Mesenchymal stem cell (in vitro differentiated cells and primary cell): ENCODE data around the gene ARGLU1. TPM values are rescaled to one million over a fixed set of nuclear protein-coding genes. Genes with fewer than 3 reads are reported as not detected.
A peak's percentile ranks its signal among the peaks of the same experiment; 100 is the strongest.

ENCODE experiments used
- DNase-seq: peaks from one replicate; pipeline ENCODE4 v3.0.0-alpha.2; 2013
- H2AFZ ChIP-seq: one replicate; pipeline ENCODE4 v1.6.1; 2013; ENCODE audit warnings: low read depth, mild to moderate bottlenecking, control low read depth, inconsistent platforms, low read length, moderate library complexity
- H2AK5ac ChIP-seq: 2 replicates; pipeline ENCODE4 v1.6.1; 2013; ENCODE audit warnings: low read length, moderate library complexity, mild to moderate bottlenecking, inconsistent platforms; ENCODE audit not compliant: severe bottlenecking
- H2BK120ac ChIP-seq: one replicate; pipeline ENCODE4 v1.6.1; 2013; ENCODE audit warnings: low read depth, mild to moderate bottlenecking, inconsistent platforms, low read length, moderate library complexity
- H2BK12ac ChIP-seq, 2 experiments: one replicate each; pipeline ENCODE4 v1.6.1; 2013; ENCODE audit warnings: inconsistent platforms in 2 of 2, low read length in 2 of 2, mild to moderate bottlenecking in 2 of 2, moderate library complexity in 2 of 2, control low read depth in 1 of 2
- H2BK15ac ChIP-seq: one replicate; pipeline ENCODE4 v1.6.1; 2013; ENCODE audit warnings: mild to moderate bottlenecking, low read depth, inconsistent platforms; ENCODE audit not compliant: poor library complexity, severe bottlenecking
- H2BK5ac ChIP-seq: 2 replicates; pipeline ENCODE4 v1.6.1; 2013; ENCODE audit warnings: low read depth, mild to moderate bottlenecking, low read length, control low read depth, inconsistent platforms; ENCODE audit not compliant: poor library complexity, severe bottlenecking
- H3K14ac ChIP-seq, 2 experiments: one replicate each; pipeline ENCODE4 v1.6.1; 2013; ENCODE audit warnings: inconsistent platforms in 2 of 2, low read length in 2 of 2, control low read depth in 1 of 2, mild to moderate bottlenecking in 1 of 2, moderate library complexity in 1 of 2
- H3K18ac ChIP-seq, 2 experiments: one replicate each; pipeline ENCODE4 v1.6.1; 2013; ENCODE audit warnings: inconsistent platforms in 2 of 2, low read length in 2 of 2, control low read depth in 1 of 2, low read depth in 1 of 2, mild to moderate bottlenecking in 1 of 2
- H3K23ac ChIP-seq, 2 experiments: one replicate each; pipeline ENCODE4 v1.6.1; 2013; ENCODE audit warnings: inconsistent platforms in 2 of 2, low read length in 2 of 2, mild to moderate bottlenecking in 2 of 2, moderate library complexity in 2 of 2, control low read depth in 1 of 2
- H3K27ac ChIP-seq: 2 replicates; pipeline ENCODE4 v1.5.1; 2013; ENCODE audit warnings: mild to moderate bottlenecking, moderate library complexity, low read length, control low read depth, inconsistent platforms; ENCODE audit not compliant: poor library complexity, severe bottlenecking
- H3K27me3 ChIP-seq, 2 experiments: 2 replicates each; pipeline versions ENCODE4 v1.6.1 to v1.7.0; 2013; ENCODE audit warnings: low read length in 2 of 2, mild to moderate bottlenecking in 2 of 2, moderate library complexity in 2 of 2, control low read depth in 1 of 2, inconsistent platforms in 1 of 2; ENCODE audit not compliant: control insufficient read depth in 1 of 2, insufficient read depth in 1 of 2
- H3K36me3 ChIP-seq, 2 experiments: 2 replicates each; pipeline versions ENCODE4 v1.6.1 to v1.7.0; 2013; ENCODE audit warnings: low read length in 2 of 2, control low read depth in 1 of 2, inconsistent platforms in 1 of 2, low read depth in 1 of 2, mild to moderate bottlenecking in 1 of 2; ENCODE audit not compliant: insufficient read depth in 2 of 2, control insufficient read depth in 1 of 2
- H3K4ac ChIP-seq, 2 experiments: one replicate each; pipeline ENCODE4 v1.6.1; 2013; ENCODE audit warnings: inconsistent platforms in 2 of 2, low read length in 2 of 2, mild to moderate bottlenecking in 2 of 2, moderate library complexity in 2 of 2, control low read depth in 1 of 2, low read depth in 1 of 2
- H3K4me1 ChIP-seq: 2 replicates; pipeline ENCODE4 v1.6.1; 2013; ENCODE audit warnings: low read depth, low read length, control low read depth; ENCODE audit not compliant: control insufficient read depth, insufficient read depth
- H3K4me2 ChIP-seq: 2 replicates; pipeline ENCODE4 v1.6.1; 2013; ENCODE audit warnings: low read length, mild to moderate bottlenecking, inconsistent platforms; ENCODE audit not compliant: poor library complexity, severe bottlenecking
- H3K4me3 ChIP-seq, 2 experiments: 2 replicates each; pipeline versions ENCODE4 v1.5.1 to v1.7.0; 2013; ENCODE audit warnings: low read length in 2 of 2, mild to moderate bottlenecking in 2 of 2, control low read depth in 1 of 2, low read depth in 1 of 2; ENCODE audit not compliant: insufficient read depth in 1 of 2
- H3K79me1 ChIP-seq: replicated peaks from 2 replicates; pipeline ENCODE4 v1.6.1; 2013; ENCODE audit warnings: mild to moderate bottlenecking, control low read depth, low read length, inconsistent platforms; ENCODE audit not compliant: poor library complexity, severe bottlenecking
- H3K9ac ChIP-seq: 2 replicates; pipeline ENCODE4 v1.7.0; 2013; ENCODE audit warnings: mild to moderate bottlenecking, low read length, moderate library complexity
- H3K9me3 ChIP-seq: 2 replicates; pipeline ENCODE4 v1.7.0; 2013; ENCODE audit warnings: mild to moderate bottlenecking, low read length; ENCODE audit not compliant: control insufficient read depth
- H4K8ac ChIP-seq: one replicate; pipeline ENCODE4 v1.6.1; 2013; ENCODE audit warnings: inconsistent platforms, mild to moderate bottlenecking, low read length, moderate library complexity
- H4K91ac ChIP-seq: one replicate; pipeline ENCODE4 v1.6.1; 2013; ENCODE audit warnings: mild to moderate bottlenecking, low read length, inconsistent platforms
- WGBS: methylation state at CpG from one replicate; pipeline ENCODE4 v1.1.7; 2013; ENCODE audit warnings: mixed read lengths; 5-methylcytosine and 5-hydroxymethylcytosine counted together
- polyA plus RNA-seq, 2 experiments: library from polyadenylated mRNA; stranded (reverse); fragments of 200-250 nt; gene quantifications; one replicate each; pipeline ENCODE4 v1.2.3, GENCODE V29; 2013

Gene ARGLU1, protein sequence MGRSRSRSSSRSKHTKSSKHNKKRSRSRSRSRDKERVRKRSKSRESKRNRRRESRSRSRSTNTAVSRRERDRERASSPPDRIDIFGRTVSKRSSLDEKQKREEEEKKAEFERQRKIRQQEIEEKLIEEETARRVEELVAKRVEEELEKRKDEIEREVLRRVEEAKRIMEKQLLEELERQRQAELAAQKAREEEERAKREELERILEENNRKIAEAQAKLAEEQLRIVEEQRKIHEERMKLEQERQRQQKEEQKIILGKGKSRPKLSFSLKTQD
- polyA plus RNA-seq (2013, experiment 1 of 2), result 69.3 TPM
- polyA plus RNA-seq (2013, experiment 2 of 2), result 65.2 TPM

DNA sequence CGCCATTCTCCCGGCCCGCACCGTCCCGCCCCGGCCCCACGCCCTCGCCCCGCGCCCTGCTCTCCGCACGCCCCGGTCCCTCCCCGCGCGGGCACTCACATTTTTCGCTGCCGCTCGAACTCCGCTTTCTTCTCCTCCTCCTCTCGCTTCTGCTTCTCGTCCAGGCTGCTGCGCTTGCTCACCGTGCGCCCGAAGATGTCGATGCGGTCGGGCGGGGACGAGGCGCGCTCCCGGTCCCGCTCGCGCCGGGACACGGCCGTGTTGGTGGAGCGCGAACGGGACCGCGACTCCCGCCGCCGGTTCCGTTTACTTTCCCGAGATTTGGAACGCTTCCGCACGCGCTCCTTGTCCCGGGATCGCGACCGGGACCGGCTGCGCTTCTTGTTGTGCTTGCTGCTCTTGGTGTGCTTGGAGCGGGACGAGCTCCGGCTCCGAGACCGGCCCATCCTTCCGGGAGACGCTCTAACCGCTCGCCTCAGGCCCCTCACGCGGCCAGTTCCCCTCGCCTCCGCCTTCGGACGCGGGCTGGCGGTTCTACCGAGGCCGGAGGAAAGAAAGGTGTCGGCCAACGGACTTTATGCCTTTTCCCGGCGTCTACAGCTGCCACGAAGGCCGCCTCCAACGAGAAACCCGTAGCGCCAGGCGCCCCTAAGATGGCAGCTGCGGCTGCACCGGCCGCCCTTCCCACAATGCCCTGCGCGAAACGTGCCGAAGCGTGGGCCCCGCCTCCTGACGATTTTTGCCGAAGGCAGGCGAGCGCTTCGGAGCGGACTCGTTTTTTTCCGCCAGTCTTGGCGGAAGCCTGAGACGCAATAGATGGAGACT, at the start of gene ARGLU1:
Gene ARGLU1, minus strand, starts transcription at position 664 of the 825 bp plus-strand sequence. Its CDS starts 218 bp downstream, at position 446.
- H3K4me1 ChIP-seq, result peaks cover 2% of the 10 kb centered on the region
- peak within 1 kb of the TSS; percentile 91 to 99 for H3K14ac ChIP-seq
- peak within 1 kb of the TSS; percentile 93 for H2BK5ac ChIP-seq
- H3K79me1 ChIP-seq, result peaks cover 2% of the 10 kb centered on the region
- peak within 1 kb of the TSS; percentile 89 to 99 for H3K4me3 ChIP-seq
- peak within 1 kb of the TSS in 1 of 2 experiments; percentile 95 for H2BK12ac ChIP-seq
- H3K36me3 ChIP-seq, result peaks cover 0 to 4% of the 10 kb centered on the region in 2 experiments
- no peak within 1 kb of the TSS for H2AK5ac ChIP-seq
- peak within 1 kb of the TSS; percentile 89 for H2BK120ac ChIP-seq
- H3K9me3 ChIP-seq, result no peaks in the 10 kb centered on the region
- H3K4me2 ChIP-seq, result peak within 1 kb of the TSS; percentile 76
- peak within 1 kb of the TSS; percentile 97 for H3K9ac ChIP-seq
- DNase-seq, result peak; percentile 92
- H3K23ac ChIP-seq, result peak within 1 kb of the TSS in 1 of 2 experiments; percentile 10
- no peaks in the 10 kb centered on the region for H3K27me3 ChIP-seq
- peak within 1 kb of the TSS; percentile 92 to 99 for H3K4ac ChIP-seq
- under 1% methylated on average over 93 of the region's 108 CpGs for WGBS
- peak within 1 kb of the TSS; percentile 96 for H3K27ac ChIP-seq
- H2BK15ac ChIP-seq, result peak within 1 kb of the TSS; percentile 96
- H4K91ac ChIP-seq, result peak within 1 kb of the TSS; percentile 96
- peak within 1 kb of the TSS; percentile 99 for H4K8ac ChIP-seq
- H3K18ac ChIP-seq, result peak within 1 kb of the TSS; percentile 95 to 99
- peak within 1 kb of the TSS; percentile 74 for H2AFZ ChIP-seq

DNA sequence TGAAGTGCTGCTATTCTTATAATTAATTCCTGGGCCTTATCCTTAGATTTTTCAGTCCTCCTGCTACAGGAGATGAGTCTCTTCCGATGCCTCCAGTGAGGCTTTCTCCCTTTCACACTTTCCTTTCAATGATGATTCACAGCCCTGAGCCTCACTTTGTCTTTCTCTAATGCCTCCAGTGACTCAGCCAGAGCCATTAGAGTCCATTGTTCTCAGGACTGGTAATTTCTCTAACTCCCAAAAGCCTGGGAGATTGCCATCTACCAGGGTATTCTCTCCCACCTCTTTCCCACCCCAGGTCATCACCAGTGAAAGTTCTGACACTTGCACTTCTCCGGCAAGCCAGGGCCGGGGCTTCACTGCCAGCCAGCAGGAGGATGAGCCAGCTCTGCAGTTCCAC, 49.6 kb upstream of the ARGLU1 start:
- Histone ChIP-seq H2AFZ (no peak overlapping the region), H2BK12ac (no peak overlapping the region), H3K9ac (no peak overlapping the region), H2BK15ac (no peak overlapping the region), H4K8ac (no peak overlapping the region), H3K27ac (no peak overlapping the region), H4K91ac (no peak overlapping the region), H3K4me2 (no peak overlapping the region), H2AK5ac (no peak overlapping the region), H3K14ac (no peak overlapping the region), H3K4me3 (no peak overlapping the region), H3K27me3 (no peaks in the 10 kb centered on the region), H3K36me3 (no peaks in the 10 kb centered on the region), H3K79me1 (no peaks in the 10 kb centered on the region), H2BK120ac (no peak overlapping the region), H3K9me3 (no peaks in the 10 kb centered on the region), H2BK5ac (no peak overlapping the region), H3K23ac (no peak overlapping the region), H3K18ac (no peak overlapping the region), H3K4me1 (no peaks in the 10 kb centered on the region), H3K4ac (no peak overlapping the region)
- no peak for DNase-seq
- 86% methylated on average over 3 of the region's 3 CpGs for WGBS

GRCh38 chr13:106616729-106617128, 48.8 kb upstream of the ARGLU1 start:
- Histone ChIP-seq H3K23ac (no peak overlapping the region), H3K36me3 (no peaks in the 10 kb centered on the region), H2BK120ac (no peak overlapping the region), H2AK5ac (peak overlapping the region; percentile 10), H2AFZ (no peak overlapping the region), H3K9ac (no peak overlapping the region), H3K27ac (no peak overlapping the region), H4K91ac (no peak overlapping the region), H3K4me1 (no peaks in the 10 kb centered on the region), H3K4ac (no peak overlapping the region), H2BK5ac (no peak overlapping the region), H4K8ac (no peak overlapping the region), H2BK15ac (no peak overlapping the region), H2BK12ac (no peak overlapping the region), H3K14ac (no peak overlapping the region), H3K9me3 (no peaks in the 10 kb centered on the region), H3K79me1 (no peaks in the 10 kb centered on the region), H3K4me3 (no peak overlapping the region), H3K18ac (no peak overlapping the region), H3K4me2 (no peak overlapping the region), H3K27me3 (no peaks in the 10 kb centered on the region)
- DNase-seq, result no peak
- 73% methylated on average over 3 of the region's 3 CpGs for WGBS

DNA sequence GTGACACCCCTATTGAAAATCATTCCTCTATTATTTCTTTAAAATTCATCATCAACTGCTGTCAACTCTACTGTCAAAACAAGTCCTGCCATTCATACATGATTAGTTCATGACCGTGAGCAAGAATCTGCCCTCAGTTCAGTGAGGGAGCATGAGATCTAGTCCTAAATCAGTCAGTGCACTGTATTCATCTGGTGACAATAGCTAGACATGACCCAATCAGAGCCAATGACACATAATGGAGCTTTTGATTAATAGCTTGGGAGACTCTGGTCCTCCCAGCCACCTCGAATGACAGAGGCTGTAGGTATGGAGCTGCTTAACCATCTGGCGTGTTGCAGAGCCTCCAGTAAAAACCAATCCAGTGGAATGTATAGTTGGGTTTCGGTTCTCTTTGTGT, 46.9 kb upstream of the ARGLU1 start:
- H2BK12ac ChIP-seq, result no peak overlapping the region
- no peak overlapping the region for H2BK120ac ChIP-seq
- no peak overlapping the region for H3K9ac ChIP-seq
- no peak overlapping the region for H2BK15ac ChIP-seq
- H2AK5ac ChIP-seq, result no peak overlapping the region
- WGBS, result 82% methylated on average over 4 of the region's 4 CpGs
- no peak overlapping the region for H4K91ac ChIP-seq
- no peak for DNase-seq
- H3K36me3 ChIP-seq, result no peaks in the 10 kb centered on the region
- no peak overlapping the region for H3K4me2 ChIP-seq
- no peaks in the 10 kb centered on the region for H3K9me3 ChIP-seq
- H3K4me3 ChIP-seq, result no peak overlapping the region
- no peaks in the 10 kb centered on the region for H3K4me1 ChIP-seq
- H3K23ac ChIP-seq, result no peak overlapping the region
- no peak overlapping the region for H3K18ac ChIP-seq
- no peak overlapping the region for H3K4ac ChIP-seq
- H3K27me3 ChIP-seq, result no peaks in the 10 kb centered on the region
- no peak overlapping the region for H3K14ac ChIP-seq
- no peaks in the 10 kb centered on the region for H3K79me1 ChIP-seq
- no peak overlapping the region for H2AFZ ChIP-seq
- no peak overlapping the region for H3K27ac ChIP-seq
- no peak overlapping the region for H4K8ac ChIP-seq
- H2BK5ac ChIP-seq, result no peak overlapping the region
